HG03469 (cell line): ENCODE measurements around the gene MLST8.
"Not testable (repeated sequence)": the region's sequence is repeated elsewhere in the genome, so short reads cannot be mapped to it uniquely, and the experiment has no call there.

Experiments
- ATAC-seq: cut with Tn5 transposase; IDR thresholded peaks from one replicate; pipeline ENCODE4 v1.9.1; 2021; ENCODE audit warnings: mild to moderate bottlenecking, moderate library complexity, moderate number of reproducible peaks; ENCODE audit not compliant: unreplicated experiment

The MLST8 gene

DNA sequence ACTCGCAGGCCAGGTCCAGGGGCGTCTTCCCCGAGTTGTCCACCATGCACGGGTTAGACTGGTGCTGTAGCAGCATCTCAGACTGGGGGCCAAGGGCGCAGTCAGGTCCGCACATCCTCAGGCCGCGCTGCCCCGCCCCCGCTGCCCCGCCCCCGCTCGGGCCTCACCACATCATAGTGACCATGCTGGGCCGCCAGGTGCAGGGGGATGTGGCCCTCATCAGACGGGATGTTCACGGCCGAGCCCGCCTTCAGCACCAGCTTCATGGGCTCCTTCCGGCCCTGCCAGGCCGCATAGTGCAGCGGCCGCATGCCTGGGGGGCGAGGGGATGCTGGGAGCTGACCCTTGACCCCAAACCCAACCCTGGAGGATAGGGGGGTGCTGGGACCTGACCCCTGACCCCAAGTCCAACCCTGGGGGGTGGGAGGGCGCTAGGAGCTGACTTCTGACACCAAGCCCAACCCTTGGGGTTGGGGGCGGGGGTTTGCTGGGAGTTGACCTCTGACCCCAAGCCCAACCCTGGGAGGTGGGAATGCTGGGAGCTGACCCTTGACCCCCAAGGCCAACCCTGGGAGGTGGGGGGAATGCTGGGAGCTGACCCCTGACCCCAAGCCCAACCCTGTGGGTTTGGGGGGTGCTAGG is 15.9 kb upstream of the MLST8 start:
- no peak for ATAC-seq

DNA sequence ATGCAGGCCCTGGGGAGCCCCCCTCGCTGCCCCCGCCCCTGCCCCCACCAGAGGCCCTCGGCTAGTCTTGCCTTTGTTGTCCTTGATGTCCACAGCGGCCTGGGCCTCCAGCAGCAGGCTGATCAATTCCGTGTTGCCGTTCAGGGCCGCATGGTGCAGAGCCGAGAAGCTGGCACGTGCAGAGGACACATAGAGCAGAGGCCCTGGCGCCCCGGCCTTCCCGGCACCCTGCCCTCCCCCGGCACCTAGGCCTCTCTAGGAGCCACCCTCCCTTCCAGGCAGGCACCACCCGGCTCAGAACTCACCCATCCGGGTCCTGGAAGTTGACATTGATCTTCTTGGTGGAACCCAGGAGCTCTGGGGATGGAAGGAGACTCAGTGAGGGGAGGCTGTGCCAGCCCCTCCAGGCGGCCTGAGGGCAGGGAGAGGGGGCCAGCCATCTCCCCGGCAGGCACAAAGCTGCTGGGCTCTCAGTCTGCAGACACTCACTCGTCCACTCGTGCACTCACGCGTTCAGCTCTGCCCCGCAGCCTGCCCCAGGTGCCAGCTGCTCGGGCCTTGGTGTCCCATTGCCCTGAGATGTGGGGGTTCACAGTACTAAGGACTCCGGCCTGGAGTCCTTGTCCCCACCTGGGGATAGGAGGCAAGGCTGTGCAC is 15.1 kb upstream of the MLST8 start:
- ATAC-seq: no peak

DNA sequence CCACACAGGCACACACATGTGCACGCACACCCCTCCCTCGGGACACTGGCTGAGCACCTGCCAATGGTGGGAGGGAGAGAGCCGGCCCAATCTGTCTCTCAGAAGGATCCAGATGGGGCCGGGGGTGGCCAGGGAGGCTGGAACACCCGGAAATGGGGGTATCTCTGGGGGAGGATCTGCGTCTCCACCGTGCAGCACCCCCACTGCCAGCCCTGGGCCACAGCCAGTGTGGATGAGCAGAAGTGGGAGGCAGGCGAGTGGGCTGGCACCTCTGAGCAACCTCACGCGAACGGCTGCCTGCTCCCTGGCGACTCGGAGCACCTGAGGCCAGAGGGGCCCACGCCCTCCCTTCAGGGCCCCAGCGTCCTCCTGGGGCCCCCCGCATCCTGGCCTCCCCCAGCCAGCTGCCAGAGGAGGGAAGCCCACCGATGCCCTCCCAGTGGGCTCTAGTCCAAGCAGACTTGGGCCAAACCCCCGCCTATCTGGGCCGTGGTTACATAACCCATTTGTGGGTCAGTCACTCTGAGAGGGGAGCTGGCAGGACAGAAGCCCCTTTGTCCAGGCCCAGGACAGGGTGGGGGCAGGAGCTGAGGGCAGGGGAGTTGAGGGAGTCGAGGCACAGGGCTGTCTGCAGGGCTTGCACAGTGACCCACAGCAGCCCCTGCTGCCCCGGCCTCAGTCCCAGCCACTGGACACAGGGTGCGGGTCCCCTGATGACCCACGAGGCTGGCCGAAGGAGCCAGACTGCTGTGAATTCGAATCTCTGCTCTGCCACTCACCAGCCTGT is 14.4 kb upstream of the MLST8 start:
- no peak for ATAC-seq

DNA sequence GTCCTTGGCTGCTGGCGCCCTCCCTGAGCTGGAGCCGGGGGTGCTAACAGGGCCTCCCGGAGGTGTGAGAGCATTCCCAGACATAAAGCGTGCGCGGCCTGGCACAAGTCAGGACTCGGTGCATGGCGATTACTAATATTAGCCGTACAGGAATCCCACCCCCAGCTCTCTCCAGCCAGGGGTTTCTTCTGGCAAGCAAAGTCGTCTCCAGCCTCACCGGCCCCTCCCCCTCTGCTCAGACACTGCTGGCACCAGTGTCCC is 13.9 kb upstream of the MLST8 start:
- ATAC-seq: no peak

DNA sequence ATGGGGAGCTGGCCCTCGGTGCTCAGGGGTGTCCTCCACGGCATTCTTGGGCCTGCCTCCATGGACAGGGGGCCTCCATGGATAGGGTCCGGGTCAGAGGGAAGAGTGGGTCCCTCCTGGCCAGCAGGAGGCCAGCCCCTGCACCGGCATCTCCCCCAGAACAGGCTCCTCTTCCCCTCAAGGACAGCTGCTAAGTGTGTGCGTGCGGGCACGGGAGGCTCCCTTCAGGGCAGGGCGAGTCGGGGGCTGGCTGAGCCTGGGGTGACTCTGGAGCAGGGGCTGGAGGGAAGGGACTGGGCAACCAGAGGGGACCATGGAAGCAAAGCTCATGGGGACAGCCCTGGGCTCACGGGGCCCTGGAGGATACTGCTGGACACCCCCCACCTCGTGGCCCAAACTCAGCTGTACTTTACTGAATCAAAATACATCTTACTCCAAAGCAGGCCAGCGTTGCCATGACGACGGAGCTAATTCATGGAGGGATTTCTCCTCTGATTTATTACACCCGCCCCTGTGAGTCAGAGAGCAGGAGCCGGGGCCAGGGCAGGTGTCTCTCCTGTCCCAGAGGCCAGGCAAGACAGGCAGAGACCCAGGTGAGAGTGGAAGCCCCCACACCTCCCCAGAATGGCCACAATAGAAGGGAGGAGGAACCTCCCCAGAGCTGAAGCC is 11.0 kb upstream of the MLST8 start:
- no peak for ATAC-seq

DNA sequence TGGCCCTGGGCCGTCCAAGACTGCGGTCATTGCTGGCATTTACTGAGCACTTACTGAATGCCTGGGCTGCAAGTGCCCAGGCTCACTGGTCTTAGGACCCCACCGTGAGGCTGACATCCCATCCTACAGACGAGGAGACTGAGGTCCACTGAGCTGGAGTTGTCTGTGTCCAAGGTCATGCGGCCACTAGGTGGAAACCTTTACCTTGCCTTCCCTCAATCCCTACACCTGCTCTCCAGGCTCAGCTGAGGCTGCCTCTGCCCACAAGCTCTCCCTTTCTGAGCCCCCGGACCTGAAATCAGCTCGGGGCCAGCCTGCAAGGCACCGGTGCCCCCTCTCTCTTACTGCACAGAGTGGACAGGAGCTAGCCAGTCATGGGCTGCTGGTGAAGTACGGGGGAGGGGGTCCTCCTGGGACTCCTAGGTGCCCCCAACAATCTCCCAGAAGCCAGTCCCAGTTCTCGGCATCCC is 10.4 kb upstream of the MLST8 start:
- no peak for ATAC-seq

DNA sequence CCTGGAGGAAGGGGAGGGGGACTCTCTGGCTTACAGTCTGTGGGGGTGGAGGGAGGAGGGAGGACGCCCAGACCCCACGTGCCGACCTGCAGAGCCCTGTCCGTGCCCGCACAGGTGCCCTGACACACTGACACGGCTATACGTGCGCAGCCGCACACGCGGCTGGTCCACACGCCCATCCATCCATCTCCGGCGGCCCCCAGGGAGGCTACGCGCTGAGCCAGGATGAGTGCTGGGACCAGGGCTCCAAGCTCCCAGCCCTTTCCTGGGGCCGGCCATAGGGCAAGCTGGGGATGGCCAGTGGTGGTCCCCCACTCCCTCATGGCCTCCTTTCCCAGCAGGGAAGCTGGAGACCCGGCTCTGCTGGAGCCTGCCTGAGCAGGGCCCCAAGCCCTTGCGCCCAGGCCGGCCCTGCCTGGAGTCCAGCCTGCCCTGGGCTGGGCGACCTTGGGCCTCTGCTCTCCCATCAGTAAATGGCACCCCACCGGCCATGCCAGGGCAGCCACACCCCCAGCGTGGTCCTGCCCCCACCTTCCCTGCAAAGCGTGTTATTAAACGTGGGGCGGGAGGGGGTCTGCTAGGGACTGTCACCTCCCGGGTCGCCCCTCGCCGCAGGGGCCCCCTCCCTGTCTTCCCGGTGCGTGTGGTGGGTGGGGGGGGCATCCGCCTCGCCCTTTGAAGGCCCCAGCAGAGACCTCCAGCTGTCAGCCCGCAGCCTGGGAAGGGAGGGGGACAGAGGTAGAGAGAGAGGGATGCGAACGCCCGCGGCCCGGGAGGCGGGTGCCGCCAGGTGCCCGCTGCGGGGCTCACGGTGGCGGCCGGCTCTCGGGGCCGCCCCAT is 9.7 kb upstream of the MLST8 start:
- ATAC-seq: no peak

DNA sequence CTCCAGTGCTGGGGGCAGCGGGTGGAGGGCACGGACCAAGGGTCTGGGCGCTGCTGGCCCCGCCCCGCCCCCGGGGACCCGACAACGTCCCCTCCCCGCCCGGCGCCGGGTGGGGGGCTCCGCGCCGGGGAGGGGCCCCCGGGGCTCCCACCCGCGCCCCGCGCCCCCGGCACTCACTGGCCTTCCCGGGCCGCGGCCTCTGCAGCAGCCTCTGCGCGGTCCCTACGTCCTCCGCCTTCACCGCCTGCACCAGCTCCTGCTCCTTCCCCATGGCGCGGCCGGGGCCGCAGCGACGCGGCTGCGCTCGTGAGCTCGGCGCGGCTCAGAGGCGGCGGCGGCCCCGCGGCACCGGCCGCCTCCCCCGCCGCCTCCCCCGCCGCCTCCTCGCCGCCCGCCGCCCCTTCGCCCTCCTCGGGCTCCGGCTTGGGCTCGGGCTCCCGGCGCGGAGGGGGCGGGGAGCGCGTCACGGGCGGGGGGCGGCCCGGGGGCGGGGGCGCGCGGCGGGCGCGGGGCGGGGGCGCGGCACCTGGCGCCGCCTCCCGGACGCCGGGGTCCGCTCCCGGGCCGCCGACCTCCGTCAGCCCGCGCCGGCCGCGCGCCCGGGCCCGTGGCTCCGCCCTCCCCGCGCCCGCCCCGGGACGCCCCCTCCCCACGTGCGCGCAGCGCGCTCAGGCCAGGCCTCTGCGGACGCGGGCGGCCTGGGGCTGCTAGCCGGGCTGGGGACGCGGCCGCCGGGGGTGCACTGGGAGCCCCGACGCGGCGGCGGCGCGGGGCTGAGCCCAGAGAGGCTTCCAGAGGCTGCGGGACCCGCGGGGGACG is 8.9 kb upstream of the MLST8 start, which contains the start of gene CASKIN1:
Gene CASKIN1 (minus strand): TSS at position 444 of the 819 bp plus-strand sequence. CDS start 173 bp downstream, at position 271.
- no peak for ATAC-seq

DNA sequence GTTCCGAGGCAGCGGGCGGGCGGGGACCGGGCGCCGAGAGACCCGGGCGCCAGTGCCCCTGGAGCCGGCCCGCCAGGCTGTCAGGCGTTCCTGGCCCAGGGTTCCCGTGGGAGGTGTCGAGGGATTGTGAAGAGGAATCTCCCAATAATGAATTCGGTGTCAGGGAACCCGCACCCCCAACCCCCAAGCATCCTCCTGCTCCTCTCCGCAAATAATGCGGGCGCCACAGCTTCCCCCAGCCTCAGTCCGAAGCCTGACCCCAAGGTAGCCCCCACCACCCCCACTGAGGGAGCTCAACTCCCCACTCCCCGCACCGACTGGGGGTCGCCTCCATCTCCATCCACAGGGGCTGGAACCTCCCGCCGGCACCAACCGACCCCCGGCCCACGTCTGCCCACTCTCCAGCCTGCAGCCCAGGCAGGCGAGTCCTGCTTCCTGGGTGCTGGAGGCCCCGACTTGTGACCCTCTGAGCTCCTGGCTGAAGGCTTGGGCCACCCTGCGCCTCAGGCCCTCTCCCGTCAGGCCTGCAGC is 8.2 kb upstream of the MLST8 start:
- no peak for ATAC-seq

DNA sequence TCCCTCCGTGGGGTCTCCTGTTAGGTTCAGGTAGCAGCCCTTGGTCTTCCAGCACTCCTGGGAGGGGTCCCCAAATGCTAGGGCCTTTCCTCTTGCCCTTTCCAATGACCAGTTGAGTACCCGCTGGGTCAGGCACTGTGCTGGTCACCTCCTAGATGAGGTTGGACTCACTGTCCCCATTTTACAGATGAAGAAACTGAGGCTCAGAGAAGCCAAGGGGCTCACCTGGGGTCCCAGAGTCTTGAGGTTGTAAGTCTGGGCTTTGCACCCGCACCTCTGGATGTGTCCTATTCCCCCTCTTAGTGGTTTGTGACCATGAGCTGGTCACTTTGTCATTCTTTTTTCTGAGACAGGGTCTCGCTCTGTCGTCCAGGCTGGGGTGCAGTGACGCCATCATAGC is 7.5 kb upstream of the MLST8 start:
- no peak for ATAC-seq

DNA sequence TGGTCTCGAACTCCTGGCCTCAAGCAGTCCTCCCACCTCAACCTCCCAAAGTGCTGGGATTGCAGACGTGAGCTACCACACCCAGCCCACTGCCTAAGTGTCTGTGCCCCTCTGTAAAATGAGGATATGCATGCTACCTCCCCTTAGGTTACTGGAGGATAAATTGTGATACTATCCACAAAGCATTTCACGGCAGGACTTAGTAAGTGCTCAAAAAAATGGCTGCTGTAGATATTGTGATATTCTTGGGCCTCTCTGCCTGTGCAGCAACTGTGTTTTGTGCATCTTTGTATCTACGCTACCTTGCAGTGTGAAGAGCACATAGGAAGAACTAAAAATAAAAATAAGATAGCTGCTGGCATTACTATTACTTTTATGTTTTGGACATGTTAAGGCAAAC is 7.0 kb upstream of the MLST8 start:
- no peak for ATAC-seq

DNA sequence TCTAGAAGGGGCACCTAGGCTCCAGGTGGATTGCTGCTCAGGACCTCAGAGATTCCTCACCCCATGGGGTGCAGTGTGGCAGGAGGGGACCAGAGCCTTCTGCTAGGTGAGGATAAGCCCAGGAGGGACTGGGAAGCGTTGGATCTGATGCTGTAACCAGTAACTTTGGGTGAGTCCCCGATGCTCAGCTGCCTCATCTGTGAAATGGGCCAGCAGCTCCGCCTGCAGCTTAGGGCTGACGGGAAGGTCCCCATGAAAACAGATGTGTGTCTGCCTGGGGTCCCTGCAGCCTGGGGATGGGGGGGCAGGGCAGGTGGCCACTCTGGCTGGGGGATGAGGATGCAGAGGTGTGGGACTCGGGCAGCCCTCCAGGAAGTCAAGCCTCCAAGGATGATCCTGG is 6.2 kb upstream of the MLST8 start:
- ATAC-seq: no peak

DNA sequence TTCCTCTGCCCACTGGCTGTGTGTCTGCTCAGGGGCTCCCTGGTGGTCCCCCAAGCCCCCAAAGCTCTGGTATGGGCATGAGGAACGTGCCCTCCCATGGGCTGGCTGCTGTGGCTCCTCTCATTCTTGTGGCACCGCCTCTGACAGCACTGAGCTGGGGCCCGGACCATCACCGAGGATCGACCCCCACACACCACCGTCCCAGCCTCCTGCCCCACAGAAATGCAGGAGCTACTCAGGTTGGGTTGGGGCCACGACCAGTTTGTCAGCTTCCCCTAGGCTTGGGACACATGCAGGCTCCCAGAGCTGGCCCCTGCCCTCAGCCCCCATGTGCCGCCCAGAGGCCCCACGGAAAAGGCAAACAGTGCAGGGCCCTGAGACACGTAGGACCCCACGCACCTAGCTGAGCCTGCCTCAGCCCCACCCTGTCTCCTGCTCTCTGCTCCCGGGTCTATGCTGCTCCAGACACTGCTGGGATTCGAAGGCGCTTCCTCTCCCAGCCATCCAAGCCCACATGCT is 5.6 kb upstream of the MLST8 start:
- no peak for ATAC-seq

DNA sequence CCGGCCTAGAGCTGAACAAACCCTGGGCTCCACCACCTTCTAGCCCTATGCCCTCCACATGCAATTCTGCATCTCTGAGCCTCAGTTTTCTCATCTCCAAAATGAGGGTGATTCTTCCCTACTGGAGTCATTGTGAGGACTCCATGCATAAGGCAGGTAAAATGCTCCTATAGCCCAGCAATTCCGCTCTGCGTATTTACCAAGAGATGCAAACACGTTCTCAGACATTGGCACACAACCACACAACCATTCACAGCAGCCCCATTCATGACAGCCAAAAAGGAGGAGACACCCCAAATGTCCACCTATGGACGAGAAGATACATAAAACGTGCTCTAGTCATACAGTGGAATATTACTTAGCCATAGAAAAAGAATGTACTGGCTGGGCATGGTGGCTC is 4.9 kb upstream of the MLST8 start:
- ATAC-seq: no peak

DNA sequence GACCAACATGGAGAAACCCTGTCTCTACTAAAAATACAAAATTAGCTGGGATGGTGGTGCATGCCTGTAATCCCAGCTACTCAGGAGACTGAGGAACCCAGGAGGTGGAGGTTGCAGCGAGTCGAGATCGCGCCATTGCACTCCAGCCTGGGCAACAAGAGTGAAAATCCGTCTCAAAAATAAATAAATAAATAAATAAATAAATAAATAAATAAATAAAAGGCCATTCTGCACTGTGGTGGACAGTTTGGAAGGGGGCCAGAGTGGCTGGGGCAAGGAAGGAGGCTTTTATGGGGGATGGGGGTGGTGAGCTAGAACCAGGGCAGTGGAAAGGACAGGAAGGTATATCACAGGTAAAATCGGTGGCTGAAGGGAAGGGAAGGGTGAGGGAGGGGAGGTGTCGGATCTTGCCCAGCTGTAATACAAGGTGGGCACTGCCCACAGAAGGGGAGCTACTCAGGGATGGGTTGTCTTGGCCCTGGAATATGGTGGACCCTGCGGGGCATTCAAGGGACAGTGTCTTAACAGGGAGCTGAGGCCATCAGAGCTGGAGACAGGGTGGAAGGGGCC is 2.0 kb upstream of the MLST8 start:
- not testable (repeated sequence) for ATAC-seq

DNA sequence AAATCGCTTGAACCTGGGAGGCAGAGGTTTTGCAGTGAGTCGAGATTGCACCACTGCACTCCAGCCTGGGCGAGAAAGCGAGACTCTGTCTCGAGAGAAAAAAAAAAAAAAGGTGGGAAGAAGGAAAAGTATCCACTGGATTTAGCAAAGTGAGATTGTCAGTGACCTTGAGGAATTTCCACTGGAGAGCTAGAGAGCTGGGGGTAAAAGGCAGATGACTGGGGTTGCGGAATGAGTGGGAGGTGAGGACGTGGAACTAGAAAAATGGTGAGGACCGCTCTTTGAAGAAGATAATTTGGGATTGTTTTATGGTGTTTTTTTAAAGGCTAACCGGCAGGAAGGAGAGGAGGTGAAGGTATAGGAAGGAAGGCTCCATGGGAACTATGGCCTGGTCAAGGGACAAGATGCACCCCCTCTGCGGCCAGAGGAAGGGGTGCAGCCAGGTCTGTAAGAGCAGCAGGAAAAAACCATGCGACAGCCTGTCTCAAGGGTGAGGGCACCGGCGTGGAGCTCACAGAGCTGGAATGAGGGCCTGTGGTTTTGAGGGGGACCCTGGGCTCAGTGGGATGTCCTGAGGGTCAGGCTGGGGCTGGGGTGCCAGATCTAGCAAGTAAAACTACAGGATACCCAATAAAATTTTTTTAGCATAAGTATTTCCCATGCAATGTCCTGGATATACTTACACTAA is 694 bp upstream of the MLST8 start:
- ATAC-seq: no peak

DNA sequence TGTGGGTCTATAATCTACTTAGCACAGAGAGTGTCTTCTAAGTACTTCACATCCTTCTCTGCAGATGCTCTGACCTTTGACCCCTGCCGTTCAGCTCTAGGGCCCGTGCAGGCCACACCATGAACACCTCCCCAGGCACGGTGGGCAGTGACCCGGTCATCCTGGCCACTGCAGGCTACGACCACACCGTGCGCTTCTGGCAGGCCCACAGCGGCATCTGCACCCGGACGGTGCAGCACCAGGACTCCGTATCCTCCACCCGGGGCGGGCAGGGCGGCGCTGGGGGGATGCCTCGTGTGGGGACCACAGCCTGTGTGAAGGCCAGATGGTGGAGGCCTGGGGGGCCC is 686 bp downstream of the MLST8 start:
- ATAC-seq: peak; percentile 3

DNA sequence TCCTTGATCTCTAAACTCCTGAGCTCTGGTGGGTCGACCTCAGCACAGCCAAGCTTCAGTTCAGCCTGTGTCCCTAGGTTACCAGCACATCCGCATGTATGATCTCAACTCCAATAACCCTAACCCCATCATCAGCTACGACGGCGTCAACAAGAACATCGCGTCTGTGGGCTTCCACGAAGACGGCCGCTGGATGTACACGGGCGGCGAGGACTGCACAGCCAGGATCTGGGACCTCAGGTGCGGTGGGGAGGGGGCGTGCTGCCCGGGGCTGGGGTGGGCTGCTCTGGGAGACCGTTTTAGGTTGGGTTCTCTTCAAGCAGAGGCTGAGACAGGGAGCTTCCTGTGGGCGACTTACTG is 1.1 kb downstream of the MLST8 start:
- no peak for ATAC-seq
